Coronary artery (tissue), 2 donors: ENCODE data around the gene PROB1.
"Not testable (repeated sequence)": the region's sequence is repeated elsewhere in the genome, so short reads cannot be mapped to it uniquely, and the experiment has no call there.

ENCODE experiments used
- DNase-seq: peaks from one replicate; pipeline ENCODE4 v3.0.0-alpha.2; 2017; ENCODE audit warnings: low spot score
- H3K27ac ChIP-seq, 2 donors: fragments of 200-600 bp; sonication (generic); one replicate each; pipeline ENCODE4 v1.5.1; 2016 to 2019
- H3K4me3 ChIP-seq: fragments of 200-600 bp; sonication (generic); 2 replicates; pipeline ENCODE4 v1.5.1; 2016; ENCODE audit warnings: mild to moderate bottlenecking, moderate library complexity
- CTCF ChIP-seq: fragments of 200-600 bp; sonication (generic); IDR thresholded peaks from one replicate; pipeline ENCODE4 v1.5.1; 2019; ENCODE audit warnings: antibody characterized with exemption

PROB1 gene

GRCh38 chr5:139391570-139392323 lies 3.2 kb downstream of the PROB1 start:
- H3K4me3 ChIP-seq, result peak overlapping the region; percentile 75
- peak overlapping the region in 1 of 2 donors; percentile 39 for H3K27ac ChIP-seq
- no peak for TF ChIP-seq CTCF
- DNase-seq, result no peak

- DNase-seq, result no peak
- Histone ChIP-seq H3K4me3 (no peak overlapping the region), H3K27ac (peak overlapping the region in 1 of 2 donors; percentile 39)
- TF ChIP-seq CTCF, result no peak
These were observed 4.0 kb downstream of the PROB1 start for GRCh38 chr5:139390639-139391569.

GRCh38 chr5:139389701-139390638 lies 4.9 kb downstream of the PROB1 start, which contains the start of gene MZB1:
Gene MZB1, minus strand, starts transcription at chr5:139389913. Its CDS starts 57 bp downstream, at chr5:139389856.
- no peak for TF ChIP-seq CTCF
- Histone ChIP-seq H3K27ac (peak within 1 kb of the TSS in 1 of 2 donors; percentile 39), H3K4me3 (no peak within 1 kb of the TSS)
- DNase-seq, result no peak

GRCh38 chr5:139388198-139388821 lies 6.6 kb downstream of the PROB1 start:
- Histone ChIP-seq H3K27ac (no peak overlapping the region), H3K4me3 (no peak overlapping the region)
- no peak for TF ChIP-seq CTCF
- no peak for DNase-seq

- no peak overlapping the region for H3K4me3 ChIP-seq
These were observed 7.2 kb downstream of the PROB1 start for GRCh38 chr5:139387611-139388197.

GRCh38 chr5:139386956-139387355 lies 7.9 kb downstream of the PROB1 start:
- H3K4me3 ChIP-seq, H3K27ac ChIP-seq, DNase-seq: not testable (repeated sequence)

More at GRCh38 chr5:139387611-139388197, 7.2 kb downstream of the PROB1 start:
- H3K27ac ChIP-seq, result no peak overlapping the region
- no peak for DNase-seq
- TF ChIP-seq CTCF, result no peak
